Middle frontal gyrus (tissue), 1 donor: ENCODE results near the gene ZNF605.
"Not testable (repeated sequence)": the region's sequence is repeated elsewhere in the genome, so short reads cannot be mapped to it uniquely, and the experiment has no call there.

Experiments
- DNase-seq: peaks from one replicate; pipeline ENCODE4 v3.0.0-alpha.2; 2015; ENCODE audit warnings: low spot score; ENCODE audit errors: extremely low spot score

Gene ZNF605

GRCh38 chr12:132949936-132950837 is 5.9 kb downstream of the ZNF605 start:
- no peak for DNase-seq

DNA sequence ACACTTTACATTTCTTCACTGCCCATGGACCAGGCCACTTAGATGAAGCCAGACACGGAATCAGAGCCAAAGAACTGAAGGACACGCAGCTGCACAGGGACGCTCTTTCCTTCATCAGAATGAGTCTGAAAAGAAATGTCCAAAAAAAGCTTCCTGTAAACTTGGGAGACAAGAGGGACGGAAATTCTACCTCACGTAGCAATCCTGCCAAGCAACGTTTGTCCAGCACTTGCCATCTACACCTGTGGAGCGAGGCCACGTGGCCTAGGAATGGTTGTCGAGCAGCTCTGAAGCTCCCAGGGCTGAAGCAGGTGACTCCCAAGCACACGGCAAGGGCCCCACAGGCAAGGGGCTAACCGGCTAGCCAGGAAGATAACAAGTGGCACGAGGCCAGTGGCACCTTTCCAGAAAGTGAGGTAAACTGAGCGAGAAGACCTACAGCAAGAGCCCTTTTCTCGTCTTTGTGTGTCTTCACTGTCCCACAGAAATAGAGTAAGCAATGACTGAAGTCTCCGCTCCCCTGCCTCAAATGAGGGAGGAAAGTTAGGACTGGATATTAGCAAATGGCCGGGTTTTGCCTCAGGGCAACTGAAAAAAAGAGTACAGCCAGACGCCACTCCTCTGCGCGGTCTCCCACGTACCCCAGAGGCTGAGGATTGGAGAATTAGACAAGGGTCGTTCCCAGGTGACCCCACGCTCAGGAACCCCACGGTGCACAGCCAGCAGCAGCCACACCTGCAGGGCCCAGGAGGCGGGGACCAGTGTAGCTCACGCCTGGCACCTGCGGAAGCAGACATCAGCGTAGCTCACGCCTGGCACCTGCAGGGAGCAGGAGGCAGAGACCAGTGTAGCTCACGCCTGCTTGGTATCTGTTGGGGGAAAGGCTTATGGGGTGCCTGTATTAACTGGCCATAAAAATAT is 7.7 kb downstream of the ZNF605 start:
- DNase-seq, result no peak

GRCh38 chr12:132946246-132946820 is 9.8 kb downstream of the ZNF605 start:
- DNase-seq, result no peak

GRCh38 chr12:132945806-132946205 is 10.3 kb downstream of the ZNF605 start:
- DNase-seq, result no peak

- DNase-seq, result no peak
Observed at GRCh38 chr12:132942611-132943010, 13.5 kb downstream of the ZNF605 start.

- no peak for DNase-seq
Observed at GRCh38 chr12:132941336-132941954, 14.7 kb downstream of the ZNF605 start.

- DNase-seq, result no peak
Observed at GRCh38 chr12:132940071-132940719, 15.9 kb downstream of the ZNF605 start.

- not testable (repeated sequence) for DNase-seq
Observed at GRCh38 chr12:132938807-132939206, 17.3 kb downstream of the ZNF605 start.

- no peak for DNase-seq
Observed at GRCh38 chr12:132937476-132937875, 18.6 kb downstream of the ZNF605 start.

DNA sequence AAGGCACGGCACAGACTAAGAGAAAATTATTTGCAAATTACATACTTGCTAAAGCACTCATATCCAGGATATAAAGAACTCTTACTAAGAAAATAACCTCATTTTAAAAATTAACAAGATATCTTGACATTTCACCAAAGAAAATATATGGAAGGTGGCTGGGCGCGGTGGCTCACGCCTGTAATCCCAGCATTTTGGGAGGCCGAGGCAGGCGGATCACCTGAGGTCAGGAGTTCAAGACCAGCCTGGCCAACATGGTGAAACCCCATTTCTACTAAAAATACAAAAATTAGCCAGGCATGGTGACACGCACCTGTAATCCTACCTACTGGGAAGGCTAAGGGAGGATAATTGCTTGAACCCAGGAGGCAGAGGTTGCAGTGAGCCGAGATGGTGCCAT is 19.2 kb downstream of the ZNF605 start:
- not testable (repeated sequence) for DNase-seq

DNA sequence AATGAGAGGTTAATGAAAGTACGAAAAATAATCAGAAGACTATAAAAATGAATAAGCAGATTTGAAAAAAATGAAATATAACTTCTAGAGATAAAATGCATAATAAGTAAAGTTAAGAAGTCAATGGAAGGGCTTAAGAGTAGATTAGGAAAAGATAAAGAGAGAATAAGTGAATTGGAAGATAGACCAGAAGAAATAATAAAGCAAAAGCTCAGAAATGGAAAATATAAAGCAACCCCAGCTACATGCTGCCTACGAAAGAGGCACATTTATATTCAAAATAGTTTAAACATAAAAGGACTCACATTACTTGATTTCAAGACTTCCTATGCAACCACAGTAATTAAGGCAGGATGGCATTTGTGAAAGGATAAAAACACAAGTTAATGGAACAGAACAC is 19.9 kb downstream of the ZNF605 start:
- no peak for DNase-seq

- no peak for DNase-seq
Observed at GRCh38 chr12:132926415-132926833, 29.7 kb downstream of the ZNF605 start.

DNA sequence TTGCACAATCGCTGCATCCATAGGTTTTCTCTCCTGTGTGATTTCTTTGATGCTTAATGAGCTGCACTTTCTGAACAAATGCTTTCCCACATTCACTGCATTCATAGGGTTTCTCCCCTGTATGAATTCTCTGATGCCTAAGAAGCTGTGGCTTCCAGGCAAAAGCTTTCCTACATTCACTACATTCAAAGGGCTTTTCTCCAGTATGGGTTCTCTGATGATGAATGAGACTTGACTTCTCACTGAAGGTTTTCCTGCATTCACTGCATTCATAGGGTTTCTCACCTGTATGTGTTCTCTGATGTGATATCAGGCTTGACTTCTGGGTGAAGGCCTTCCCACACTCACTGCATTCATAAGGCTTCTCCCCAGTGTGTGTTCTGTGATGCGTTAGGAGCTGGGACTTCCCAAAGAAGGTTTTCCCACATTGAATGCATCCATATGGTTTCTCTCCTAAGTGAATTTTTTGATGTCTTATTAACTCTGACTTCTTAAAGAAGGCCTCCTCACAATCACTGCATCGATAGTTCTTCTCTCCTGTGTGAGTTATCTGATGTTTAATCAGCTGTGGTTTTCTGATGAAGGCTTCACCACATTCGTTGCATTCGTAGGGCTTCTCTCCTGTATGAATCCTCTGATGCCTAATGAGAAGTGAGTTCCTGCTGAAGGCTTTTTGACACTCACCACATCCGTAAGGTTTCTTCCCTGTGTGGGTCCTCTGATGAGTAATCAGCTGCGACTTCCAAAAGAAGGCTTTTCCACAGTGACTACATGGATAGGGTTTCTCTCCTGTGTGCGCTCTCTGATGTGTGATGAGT is 30.3 kb downstream of the ZNF605 start:
- no peak for DNase-seq

GRCh38 chr12:132924356-132924755 is 31.8 kb downstream of the ZNF605 start:
- no peak for DNase-seq

DNA sequence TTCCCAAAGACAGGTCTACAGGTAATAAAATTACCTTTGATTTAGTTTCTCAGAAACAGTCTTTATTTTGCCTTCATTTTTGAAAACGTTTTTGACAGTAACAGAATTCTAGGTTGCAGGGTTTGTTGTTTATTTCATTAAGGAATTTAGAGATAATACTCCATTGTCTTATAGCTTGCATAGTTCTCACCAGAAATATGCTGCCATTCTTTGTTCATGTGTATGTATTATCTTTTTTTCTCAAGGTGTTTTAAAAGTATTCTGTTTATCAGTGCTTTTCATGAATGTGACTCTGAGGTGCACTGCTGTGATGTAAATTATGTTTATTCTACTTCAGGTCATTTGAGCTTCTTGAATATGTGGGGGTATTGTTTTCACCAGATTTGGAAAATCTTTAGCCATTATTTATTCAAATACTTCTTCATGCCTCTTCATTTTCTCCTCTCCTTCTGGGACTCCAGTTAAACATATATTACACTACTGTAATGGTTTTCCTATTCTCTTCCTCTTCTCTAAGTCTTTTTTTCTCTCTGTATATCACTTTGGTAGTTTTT is 32.7 kb downstream of the ZNF605 start:
- no peak for DNase-seq

GRCh38 chr12:132922676-132923075 is 33.4 kb downstream of the ZNF605 start:
- no peak for DNase-seq

GRCh38 chr12:132921685-132922084 is 34.4 kb downstream of the ZNF605 start:
- no peak for DNase-seq

DNA sequence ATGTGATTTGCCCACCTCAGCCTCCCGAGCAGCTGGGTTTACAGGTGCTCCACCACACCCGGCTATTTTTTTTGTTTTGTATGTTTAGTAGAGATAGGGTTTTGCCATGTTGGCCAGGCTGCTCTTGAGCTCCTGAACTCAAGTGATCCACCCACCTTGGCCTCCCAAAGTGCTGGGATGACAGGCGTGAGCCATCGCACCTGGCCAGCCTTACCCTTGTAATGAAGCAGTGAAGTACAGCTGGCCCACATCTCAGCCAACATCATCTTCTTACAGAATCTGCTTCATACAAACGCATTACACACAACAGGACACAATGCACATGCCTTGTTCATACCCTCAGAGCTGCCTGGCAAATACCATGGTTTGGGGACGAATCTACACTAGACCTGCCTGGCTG is 37.4 kb downstream of the ZNF605 start:
- DNase-seq, result no peak

- no peak for DNase-seq
Observed at GRCh38 chr12:132909030-132909368, 47.1 kb downstream of the ZNF605 start.
